Coronary artery (tissue), 2 donors: ENCODE data around the gene CDR2L.

Source experiments
- DNase-seq: peaks from one replicate; pipeline ENCODE4 v3.0.0-alpha.2; 2017; ENCODE audit warnings: low spot score
- H3K27ac ChIP-seq, 2 donors: fragments of 200-600 bp; sonication (generic); one replicate each; pipeline ENCODE4 v1.5.1; 2016 to 2019
- H3K4me3 ChIP-seq: fragments of 200-600 bp; sonication (generic); 2 replicates; pipeline ENCODE4 v1.5.1; 2016; ENCODE audit warnings: mild to moderate bottlenecking, moderate library complexity
- TF ChIP-seq, protein P1 (sequence below): fragments of 200-600 bp; sonication (generic); IDR thresholded peaks from one replicate; pipeline ENCODE4 v1.5.1; 2019; ENCODE audit warnings: antibody characterized with exemption

Gene CDR2L

DNA sequence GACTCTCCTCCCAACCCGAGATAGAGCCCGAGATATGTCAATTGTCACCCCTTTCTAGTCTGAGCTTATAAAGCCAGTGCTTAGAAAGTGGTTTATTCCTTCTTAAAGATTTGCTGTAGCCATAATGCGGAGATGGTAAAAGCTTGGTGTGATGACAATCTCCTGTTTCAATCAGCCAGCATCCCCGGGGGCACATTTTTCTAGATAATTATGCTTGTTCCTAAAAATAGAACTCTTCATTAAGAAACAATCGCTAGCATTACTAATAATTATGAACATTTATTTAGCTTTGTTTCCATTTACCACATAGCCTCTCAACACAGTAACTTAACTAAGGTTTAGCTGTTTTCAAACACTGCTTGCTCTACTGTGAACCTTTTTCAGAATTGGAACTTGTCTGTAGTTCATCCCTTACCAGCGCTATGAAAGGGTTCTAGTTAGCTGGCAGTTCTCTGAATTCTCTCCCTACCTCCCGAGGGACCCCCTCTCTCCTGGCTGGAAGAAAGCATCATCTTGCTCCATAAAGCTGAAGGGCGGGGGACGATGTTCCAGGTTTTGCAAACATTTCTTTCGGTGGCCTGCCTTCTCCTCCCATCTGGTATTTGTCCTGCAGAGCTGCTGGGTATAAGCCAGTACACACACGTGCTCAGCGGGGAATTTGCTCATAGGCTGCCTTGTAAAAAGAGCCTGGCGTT is 24.1 kb downstream of the CDR2L start:
- peak overlapping the region; percentile 83 to 88 for H3K27ac ChIP-seq

DNA sequence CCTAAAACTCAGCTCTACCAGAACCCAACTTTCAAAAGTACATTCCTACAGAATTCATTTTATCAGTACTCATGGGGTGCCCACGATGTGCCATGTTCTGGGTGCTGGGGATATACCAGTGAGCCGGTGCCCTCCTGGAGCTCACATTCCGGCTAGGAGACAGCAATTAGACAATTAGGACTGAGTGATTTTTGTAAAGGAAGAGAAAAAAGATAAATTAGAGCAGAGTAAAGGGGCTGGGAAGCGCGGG is 24.6 kb downstream of the CDR2L start:
- DNase-seq = no peak
- Histone ChIP-seq H3K4me3 (peak overlapping the region; percentile 97), H3K27ac (peak overlapping the region; percentile 83 to 88)
- TF ChIP-seq, protein P1, sequence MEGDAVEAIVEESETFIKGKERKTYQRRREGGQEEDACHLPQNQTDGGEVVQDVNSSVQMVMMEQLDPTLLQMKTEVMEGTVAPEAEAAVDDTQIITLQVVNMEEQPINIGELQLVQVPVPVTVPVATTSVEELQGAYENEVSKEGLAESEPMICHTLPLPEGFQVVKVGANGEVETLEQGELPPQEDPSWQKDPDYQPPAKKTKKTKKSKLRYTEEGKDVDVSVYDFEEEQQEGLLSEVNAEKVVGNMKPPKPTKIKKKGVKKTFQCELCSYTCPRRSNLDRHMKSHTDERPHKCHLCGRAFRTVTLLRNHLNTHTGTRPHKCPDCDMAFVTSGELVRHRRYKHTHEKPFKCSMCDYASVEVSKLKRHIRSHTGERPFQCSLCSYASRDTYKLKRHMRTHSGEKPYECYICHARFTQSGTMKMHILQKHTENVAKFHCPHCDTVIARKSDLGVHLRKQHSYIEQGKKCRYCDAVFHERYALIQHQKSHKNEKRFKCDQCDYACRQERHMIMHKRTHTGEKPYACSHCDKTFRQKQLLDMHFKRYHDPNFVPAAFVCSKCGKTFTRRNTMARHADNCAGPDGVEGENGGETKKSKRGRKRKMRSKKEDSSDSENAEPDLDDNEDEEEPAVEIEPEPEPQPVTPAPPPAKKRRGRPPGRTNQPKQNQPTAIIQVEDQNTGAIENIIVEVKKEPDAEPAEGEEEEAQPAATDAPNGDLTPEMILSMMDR = no peak

More for the DNA sequence above, 24.1 kb downstream of the CDR2L start:
- DNase-seq = no peak
- TF ChIP-seq, protein P1 = no peak
- H3K4me3 ChIP-seq = peak overlapping the region; percentile 97

DNA sequence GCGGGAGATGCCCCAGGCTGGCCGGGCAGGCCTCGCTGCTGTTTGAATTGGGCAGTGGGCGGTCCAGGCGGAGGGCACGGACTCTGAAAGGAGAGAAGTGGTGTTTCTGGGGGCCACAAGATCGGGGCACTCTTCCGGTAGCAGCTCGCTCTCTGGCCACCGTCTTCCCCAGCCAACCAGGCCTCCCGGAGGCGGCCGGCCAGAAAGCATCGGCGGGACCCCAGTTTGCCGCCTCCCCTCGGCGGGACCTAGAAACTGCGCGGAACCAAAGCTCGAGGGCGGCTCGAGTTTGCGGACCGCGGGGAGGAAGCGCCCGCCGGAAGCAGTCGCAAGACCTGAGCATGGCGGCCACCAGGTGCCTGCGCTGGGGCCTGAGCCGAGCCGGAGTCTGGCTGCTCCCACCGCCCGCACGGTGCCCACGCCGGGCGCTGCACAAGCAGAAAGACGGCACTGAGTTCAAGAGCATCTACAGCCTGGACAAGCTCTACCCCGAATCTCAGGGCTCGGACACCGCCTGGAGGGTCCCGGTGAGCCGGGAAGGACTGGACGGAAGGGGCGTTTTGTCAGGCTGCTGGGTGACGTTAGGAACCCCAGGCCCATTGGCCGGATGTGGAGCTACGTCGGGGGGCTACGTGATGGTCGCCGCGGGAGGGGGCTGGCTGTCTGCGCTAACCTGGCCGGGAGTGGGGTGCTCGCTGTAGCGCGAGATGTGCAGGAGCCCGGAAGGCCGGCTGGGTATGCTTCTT is 25.1 kb downstream of the CDR2L start, which contains the start of gene MRPL58:
Gene MRPL58, plus strand, starts transcription at position 325 of the 746 bp plus-strand sequence. Its CDS starts 17 bp downstream, at position 342.
- H3K27ac ChIP-seq = peak within 1 kb of the TSS; percentile 83 to 88
- peak; percentile 89 for DNase-seq
- peak within 1 kb of the TSS; percentile 97 for H3K4me3 ChIP-seq
- TF ChIP-seq, protein P1 = peak; percentile 28

DNA sequence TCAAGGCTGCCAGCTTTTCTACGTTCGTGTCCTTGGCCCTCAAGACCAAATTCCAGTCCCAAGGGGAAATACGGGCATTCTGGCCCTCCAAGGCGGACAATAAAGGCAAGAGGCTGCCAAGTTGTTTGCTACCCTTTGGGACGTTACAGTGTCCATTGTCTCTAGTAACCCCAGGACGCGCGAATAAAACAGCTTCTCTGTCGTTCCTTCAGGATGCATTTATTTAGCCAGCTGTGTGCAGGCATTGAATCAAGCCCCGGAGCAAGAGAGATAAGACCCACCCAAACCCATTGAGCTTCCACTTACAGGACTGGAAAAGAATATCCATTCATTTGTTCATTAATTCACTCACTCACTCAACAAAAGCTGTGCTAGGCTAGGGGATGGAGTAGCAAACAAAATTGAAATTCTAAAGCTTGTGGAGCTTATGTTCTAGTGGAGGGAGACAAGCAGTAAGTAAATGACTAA is 25.7 kb downstream of the CDR2L start:
- H3K27ac ChIP-seq = peak overlapping the region; percentile 83 to 88
- no peak for DNase-seq
- TF ChIP-seq, protein P1 = no peak
- H3K4me3 ChIP-seq = peak overlapping the region; percentile 97

DNA sequence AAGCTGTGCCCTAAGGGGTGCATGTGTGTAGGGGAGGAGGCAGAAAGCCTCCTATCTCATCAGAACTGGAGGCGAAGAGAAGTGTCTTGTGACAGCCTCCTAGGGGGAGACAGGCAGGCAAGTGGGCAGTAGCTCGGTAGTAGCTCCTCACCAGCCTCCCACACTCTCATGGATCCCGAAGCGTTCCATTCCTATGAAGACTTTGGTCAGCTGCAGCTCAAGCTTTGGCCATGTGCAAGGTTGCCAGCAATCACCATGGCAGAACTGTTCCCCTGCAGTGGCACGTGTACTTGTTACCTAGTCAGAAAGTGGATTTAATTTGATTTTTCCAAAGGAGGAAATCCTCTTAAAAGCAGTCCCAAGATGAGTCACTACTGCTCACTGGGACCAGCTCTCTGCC is 31.7 kb downstream of the CDR2L start:
- no peak for DNase-seq
- H3K27ac ChIP-seq = no peak overlapping the region
- H3K4me3 ChIP-seq = no peak overlapping the region
- TF ChIP-seq, protein P1 = no peak

DNA sequence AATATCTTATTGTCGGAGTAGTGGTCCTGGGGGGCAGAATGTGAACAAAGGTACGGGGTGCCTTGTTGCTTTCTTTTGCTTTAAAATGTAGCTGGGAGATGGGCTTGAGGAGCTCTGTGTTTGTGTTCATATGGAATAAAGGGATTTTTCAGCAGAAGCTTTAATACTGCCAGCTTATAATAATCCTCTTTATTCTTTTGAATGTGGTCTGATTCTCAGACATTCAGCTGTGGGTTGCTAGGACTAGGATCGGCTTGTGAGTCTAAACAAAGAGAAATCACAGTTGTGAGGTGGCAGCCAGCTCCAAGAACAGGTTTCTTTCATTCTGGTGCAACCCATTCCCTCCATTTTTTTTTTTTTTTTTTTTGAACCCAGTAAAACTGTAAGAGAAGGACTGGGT is 32.3 kb downstream of the CDR2L start:
- Histone ChIP-seq H3K27ac (no peak overlapping the region), H3K4me3 (no peak overlapping the region)
- DNase-seq = no peak
- TF ChIP-seq, protein P1 = no peak
